NCI-H526 (cell line): Measurements from ENCODE around the gene SMIM10.
A peak's percentile ranks its signal among the peaks of the same experiment; 100 is the strongest.
"Not testable (repeated sequence)": the region's sequence is repeated elsewhere in the genome, so short reads cannot be mapped to it uniquely, and the experiment has no call there.

ENCODE experiments used
- DNase-seq, 2 experiments: peaks; one replicate each; lab custom pipeline; 2025; lab: John Stamatoyannopoulos, UW

SMIM10 gene

DNA sequence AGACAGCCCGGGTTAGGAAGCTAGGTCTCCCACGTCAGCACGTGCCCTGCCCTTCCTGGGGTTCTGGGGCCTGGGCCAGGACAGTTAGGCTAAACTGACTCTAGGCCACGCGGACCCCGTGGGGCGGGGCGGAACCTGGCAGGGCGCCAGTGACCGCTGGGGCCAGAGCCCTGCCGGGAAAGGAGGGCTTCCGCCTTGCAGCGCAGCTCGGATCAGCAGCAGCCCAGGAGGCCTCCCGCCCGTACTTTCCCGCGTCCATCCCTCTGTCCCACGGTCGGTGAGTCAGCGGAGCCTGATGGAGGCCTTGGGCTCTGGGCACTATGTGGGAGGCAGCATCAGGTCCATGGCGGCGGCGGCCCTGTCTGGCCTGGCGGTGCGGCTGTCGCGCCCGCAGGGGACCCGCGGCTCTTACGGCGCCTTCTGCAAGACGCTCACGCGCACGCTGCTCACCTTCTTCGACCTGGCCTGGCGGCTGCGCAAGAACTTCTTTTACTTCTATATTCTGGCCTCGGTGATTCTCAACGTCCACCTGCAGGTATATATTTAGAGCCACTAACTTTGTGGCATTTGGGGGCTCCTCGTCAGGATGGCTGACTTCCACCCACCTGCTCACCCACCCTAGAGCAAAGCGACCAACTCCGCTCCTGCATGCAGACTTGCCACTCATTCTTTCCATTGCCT, at the start of gene SMIM10:
Gene SMIM10, plus strand, starts transcription at position 191 of the 681 bp plus-strand sequence. Its CDS starts 105 bp downstream, at position 296.
- DNase-seq: peak in 1 of 2 experiments; percentile 48

DNA sequence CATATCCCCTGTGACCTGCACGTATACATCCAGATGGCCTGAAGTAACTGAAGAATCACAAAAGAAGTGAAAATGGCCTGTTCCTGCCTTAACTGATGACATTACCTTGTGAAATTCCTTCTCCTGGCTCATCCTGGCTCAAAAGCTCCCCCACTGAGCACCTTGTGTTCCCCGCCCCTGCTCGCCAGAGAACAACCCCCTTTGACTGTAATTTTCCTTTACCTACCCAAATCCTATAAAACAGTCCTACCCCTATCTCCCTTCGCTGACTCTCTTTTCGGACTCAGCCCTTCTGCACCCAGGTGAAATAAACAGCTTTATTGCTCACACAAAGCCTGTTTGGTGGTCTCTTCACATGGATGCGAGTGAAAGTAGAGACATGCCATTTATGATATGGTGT, 44.4 kb upstream of the SMIM10 start:
- DNase-seq: not testable (repeated sequence)

DNA sequence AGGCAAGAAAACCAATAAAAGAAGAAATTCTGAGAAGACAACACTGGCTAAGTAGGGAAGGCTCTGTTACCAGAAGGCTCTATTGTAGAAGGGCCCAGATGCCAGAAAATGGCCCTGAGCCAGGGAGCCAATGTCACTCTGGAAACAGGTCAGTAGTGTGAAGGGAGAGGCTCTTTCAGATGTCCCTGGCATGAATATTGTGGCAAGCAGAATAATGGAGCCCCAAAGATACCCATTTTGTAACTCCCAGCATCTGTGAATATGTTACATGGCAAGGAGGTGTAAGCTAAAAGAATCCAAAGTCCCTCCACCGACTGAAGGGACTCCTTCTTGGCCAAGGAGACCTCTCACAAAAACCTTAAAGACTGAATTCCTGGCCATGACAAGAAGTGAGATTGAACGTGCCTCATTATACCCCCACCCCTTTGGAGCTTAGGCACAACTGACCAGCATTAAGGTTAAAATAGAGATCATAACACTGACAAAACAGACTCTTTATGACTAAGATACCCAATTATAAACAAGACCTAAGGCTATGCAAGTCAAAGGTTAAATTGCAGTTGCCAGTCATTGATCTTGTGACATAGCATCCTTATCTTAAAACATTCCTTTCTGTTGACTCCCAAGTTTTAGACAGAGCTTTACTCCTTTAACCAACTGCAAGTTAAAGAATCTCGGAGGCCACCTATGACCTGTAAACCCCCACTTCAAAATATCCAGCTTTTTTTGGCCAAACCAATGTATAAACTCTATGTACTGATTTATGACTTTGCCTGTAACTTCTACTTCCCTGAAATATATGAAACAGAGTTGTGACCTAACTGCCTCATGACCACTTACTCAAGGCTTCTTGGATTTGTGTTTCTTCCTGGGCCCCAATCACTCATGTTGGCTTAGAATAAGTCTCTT, 42.2 kb upstream of the SMIM10 start:
- no peak for DNase-seq

DNA sequence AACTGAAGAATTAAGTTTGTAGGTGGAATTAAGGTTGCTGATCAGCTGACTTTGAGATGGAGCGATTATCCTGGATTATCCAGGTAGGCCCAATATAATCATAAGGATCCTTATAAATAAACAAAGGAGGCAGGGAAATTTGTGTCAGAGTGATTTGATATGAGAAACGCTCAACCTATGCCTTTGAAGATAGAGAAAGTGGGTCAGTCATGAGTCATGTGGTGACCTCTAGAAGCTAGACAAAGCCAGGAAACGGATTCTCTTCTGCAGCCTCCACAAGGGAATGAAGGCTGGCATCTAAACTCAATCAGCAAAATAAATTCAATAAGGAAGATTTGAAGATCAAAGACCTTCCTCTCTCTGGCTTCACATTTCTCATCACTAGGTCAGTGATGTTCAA, 41.5 kb upstream of the SMIM10 start:
- no peak for DNase-seq

DNA sequence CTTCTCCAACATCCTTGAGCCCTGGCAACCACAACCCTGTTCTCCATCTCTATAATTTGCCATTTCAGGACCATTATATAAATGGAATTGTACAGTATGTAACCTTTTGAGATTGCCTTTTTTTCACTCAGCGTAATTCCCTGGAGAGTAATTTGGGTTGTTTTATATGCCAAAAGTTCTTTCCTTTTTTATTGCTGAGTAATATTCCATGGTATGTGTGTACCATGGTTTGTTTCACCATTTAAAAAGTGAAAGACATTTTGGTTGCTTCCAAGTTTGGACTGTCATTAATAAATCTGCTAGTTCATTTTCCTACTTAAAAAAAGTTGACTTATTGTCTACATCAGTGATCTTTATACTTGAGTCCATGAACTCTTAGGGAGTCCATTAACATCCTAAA, 33.0 kb upstream of the SMIM10 start:
- no peak for DNase-seq

DNA sequence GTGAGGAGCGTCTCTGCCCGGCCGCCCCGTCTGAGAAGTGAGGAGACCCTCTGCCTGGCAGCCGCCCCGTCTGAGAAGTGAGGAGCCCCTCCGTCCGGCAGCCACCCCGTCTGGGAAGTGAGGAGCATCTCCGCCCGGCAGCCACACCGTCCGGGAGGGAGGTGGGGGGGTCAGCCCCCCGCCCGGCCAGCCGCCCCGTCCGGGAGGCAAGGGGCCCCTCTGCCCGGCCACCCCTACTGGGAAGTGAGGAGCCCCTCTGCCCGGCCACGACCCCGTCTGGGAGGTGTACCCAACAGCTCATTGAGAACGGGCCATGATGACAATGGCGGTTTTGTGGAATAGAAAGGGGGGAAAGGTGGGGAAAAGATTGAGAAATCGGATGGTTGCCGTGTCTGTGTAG, 30.4 kb upstream of the SMIM10 start:
- not testable (repeated sequence) for DNase-seq

DNA sequence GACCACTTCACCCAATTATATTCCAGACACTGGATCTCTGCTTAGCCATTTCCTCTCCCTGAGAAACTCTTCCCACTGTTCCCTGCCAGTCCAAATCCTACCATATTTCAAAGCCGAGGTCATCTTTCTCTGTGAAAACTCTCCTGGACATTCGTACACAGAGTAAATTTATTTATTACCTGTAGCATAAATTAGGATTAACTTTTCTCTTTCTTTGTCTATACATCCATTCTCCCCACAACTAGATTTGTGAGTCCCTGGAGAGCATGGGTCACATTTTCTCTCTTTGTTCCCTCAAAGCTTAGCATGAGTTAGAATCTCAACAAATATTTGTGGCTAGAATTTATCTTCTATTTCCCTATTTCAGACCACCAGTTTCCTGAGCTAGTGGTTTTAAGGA, 27.8 kb upstream of the SMIM10 start:
- DNase-seq: no peak

DNA sequence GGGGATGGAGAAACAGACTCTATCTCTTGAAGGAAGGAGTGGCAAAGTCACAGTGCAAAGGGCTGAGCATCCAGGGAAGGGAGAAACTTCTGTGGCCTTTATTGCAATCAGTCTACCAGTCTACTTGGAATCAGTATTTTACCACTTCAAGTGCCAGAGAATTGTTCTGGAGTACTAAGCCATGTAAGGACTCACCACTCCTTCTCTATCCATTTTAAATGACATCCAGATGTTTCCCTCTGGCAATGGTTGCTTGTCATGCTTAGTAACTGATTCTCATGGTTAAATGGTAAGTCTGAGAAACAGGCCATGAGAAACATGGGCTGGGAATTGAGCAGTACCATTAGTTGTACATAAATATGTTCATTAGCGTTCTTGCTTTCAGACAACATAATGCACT, 21.1 kb upstream of the SMIM10 start:
- no peak for DNase-seq

DNA sequence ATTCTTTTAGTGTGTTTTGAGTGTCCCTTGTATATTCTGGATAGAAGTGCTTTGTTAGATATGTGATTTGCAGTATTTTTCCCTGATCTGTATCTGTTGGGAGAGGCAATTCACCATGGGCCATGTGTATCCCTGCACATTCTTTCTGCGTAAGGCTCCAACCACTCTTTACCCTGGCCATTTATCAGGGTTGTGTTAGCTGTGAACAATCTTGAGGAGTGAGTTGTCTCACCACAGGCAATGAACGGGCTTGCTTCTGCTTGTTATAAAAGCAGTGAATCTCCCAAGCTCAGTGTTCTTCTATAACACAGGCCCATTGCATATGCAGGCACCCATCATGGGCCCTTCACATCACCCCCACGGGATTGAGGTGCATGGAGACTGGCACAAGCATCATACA, 18.9 kb upstream of the SMIM10 start:
- DNase-seq: no peak

DNA sequence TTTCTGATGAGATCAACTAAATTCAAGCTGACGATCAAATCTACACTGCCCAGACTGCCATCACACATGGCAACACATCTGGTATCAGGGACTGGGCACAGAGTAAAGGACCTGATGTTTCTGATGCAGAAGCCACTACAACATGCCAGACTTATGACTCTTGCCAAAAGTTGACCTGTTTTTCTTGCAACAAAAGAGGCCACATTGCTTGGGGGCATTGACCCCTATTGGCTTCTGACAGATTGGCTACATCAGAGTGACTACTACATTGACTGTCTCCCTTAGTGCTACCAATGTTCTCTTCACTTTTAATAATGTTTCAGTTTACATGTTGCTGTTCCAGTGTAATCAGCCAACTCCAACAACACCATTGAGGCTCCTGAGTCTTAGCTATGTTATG, 15.3 kb upstream of the SMIM10 start:
- DNase-seq: no peak

DNA sequence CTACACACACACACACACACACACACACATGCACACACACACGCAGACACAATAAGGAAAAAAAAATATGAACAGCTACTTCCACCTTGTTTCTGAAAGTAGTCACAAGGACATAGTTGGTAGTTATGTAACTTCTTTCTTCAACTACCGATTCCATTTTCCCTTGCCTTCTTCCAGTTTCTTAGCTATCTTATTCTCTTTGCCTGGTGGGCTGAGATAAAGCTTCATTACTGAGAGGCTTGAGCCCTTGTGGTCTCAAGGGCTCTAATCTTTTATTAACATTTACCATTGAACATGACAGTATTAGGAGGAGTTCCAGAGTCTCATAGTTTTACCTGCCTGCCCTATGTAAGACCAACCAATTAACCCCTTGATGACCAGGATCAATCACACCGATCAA, 8.9 kb upstream of the SMIM10 start:
- no peak for DNase-seq

DNA sequence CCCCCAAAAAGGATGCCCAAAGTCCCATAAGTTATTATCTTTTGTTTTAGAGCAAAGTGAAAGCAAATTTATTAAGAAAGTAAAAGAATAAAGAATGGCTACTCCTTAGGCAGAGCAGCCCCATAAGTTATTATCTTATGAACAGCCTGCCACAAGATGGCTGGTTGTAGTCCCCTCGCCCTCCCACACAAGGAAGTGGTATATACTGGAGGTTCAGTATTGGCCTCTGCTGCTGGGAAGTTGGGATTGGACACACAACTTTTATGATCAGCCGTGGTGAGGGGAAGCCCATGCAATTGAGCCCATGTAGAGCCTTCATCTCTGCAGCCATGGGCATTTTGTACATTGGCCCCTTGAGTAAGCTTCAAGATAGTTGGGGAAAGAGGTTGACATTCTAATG, 8.0 kb upstream of the SMIM10 start:
- no peak for DNase-seq

DNA sequence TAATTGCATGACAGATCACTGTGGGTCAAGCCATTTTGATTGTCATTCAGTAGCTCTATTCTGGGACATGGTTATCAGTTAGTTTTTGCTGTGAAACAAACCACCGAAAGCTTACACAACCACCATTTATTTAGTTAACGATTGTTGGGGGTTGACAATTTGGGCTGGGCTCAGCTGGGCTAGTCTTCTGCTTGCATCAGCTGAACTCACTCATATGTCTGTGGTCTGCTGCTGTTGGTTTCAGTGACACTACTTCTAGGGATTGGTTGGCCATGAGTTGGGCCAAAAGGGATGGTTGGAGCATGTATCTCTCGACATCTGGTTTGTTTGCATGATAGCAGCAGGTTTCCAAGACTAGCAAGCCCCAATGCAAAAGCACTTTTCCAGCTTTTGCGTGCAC, 5.3 kb upstream of the SMIM10 start:
- DNase-seq: no peak

DNA sequence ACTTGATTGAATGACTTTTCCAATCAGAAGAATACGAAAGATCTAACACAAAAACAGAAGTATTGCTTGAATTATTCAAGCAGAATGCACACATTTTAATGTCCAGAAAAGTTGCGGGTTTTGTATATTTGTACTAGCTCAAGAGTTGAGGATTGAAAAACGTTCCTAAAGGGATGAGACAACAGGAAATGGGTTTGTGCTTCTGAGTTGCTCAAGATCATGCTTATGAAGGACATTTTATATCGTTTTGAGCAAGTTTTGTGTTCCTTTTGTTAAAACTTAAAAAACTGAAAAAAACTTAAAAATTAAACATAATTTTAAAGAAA, 353 bp upstream of the SMIM10 start:
- no peak for DNase-seq

DNA sequence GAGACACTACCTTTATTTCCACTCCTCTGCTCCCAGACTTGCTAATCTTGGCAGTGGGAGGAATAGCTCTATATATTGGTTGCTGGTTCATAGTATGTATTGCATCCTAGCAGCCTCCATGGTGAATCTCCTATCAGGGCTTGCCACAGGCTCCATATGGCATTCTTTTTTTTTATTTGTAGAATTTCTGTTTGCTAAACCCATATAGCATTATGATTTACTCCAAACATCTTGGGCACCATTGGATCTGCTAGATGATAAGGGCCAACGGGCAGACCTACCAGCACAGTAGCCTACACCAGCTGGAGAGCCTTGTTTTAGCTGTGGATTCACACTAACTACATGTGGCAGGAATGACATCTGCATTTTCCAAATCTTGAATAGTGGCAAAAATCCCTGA, 6.9 kb downstream of the SMIM10 start:
- DNase-seq: no peak

DNA sequence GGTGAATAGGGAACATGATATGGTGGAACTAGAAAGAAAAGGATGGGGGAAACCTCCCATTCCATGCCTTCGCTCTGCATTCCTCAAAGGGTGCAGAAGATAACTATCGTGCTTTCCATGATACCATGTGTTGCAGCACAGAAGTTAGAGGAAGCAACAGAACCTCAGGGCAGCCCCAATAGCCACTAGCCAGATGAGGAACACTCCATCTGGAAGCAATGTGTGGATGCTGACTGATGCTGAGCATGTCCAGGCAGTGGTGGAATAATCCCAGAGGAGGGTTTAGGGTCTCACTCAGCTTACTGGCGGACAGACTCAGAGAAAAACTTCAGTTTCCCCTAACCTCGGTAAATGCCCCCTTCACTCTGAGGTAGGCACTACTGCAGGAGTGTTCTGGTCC, 7.5 kb downstream of the SMIM10 start:
- no peak for DNase-seq

DNA sequence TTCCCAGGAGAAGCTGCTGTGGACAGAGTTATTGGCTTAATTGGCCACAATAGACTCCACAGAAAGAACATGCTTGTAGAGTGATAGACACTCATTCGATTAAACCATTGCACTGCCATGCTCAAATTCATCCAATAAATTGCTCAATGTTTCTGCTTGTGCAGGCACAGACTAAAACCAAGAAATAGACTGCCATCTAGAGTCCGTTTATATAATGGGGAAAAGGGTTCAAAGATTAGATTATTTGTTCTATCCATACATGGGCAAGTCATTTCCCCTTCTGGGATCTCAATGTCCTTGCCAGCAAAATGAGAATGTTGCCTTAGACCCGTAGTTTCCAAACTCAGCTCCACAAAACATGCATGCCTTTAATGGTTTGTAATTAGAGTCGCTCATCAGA, 8.7 kb downstream of the SMIM10 start:
- DNase-seq: peak in 1 of 2 experiments; percentile 44

DNA sequence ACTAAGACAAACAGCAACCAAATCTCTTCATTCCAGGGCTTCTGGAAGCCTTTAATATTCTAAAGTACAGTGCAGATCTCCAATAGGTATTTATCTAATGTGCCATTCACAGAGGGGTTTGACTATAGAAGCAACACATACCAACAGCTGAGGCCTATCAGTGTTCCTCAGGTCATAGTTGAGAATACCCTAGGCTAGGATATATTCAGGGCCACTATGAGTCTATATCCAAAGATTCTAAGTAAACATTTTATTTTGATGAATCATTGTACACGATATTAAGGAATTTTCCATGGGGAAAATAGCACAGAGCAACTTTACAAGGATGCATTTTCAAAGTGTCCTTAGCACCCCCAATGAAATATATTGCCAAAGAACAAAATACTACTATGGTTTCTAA, 9.7 kb downstream of the SMIM10 start:
- no peak for DNase-seq

DNA sequence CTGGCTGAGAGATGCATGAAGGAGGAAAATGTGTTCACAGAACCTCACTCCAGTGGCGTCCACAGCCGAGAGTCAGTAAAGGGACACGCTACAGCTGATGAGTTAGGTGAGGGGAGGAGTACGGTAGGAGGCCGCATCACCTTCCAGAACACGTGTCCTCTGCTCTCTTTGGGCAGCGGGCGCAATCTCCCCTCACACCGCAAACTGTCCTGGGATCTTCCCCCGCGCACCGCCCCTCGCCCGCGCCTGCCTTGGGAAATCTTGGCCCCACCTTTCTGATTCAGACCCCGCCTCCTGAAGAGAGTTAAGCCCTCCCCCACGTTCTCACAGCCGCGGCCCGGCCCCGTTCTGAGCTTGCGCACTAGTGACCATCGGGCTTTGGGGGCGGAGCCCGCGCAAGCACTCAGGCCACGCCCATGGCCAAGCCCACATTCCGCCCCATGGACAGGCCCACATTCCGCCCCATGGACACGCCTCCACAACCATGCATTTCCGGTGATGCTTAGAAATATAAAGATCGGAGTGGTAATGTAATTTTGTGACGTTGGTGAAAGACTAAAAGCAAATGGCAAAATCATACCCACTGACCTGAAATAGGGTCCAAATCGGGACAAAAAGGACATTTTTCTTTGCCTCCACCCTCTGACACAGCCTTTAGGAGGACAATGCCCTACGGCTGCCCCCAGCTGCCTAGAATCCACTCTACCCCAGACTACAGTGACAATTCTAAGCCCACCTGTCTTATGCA, 13.3 kb downstream of the SMIM10 start:
- peak; percentile 60 to 94 for DNase-seq

DNA sequence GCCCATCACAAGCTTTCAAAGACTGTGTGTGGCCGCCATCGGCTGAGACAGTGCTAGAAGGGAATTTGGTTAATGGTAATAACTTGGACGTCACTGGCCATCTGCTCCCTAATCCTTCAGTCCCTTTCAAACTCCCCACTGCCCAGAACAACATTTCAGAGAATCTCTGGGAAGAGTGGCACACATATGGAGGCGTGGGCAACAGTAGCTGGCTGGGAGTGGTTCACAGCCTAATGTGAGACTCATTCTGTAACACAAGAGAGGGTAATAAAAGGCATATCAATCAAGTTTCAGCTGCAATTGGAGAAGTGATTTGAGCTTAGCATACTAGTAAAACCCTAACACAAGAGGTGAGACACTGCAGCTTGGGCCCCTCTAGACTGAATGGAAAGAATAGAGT, 15.4 kb downstream of the SMIM10 start:
- DNase-seq: no peak

DNA sequence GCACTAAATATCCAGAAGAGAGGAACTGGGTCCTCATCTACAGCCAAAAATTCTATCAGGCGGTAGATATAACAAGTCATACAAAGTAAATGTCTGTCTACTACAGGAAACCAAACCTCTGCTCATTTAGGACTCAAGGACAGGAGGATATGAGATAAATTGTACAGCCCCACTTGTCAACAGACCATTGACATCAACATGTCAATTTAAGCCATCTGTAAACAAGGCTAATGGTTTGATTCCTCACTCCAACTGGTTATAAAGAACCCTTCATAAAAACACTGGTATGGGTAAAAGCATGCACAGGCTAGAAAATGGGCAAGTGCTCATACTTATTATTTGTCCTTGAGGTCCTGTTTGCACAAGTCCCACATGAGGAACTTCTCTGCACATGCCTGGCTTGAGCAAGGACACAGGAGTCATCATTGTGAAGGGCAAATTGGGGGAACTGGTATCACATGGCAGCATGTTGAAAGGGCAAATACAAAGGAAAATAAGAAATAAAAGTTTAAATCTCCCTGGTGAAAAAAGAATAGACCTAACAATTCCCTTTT, 18.3 kb downstream of the SMIM10 start:
- DNase-seq: no peak

DNA sequence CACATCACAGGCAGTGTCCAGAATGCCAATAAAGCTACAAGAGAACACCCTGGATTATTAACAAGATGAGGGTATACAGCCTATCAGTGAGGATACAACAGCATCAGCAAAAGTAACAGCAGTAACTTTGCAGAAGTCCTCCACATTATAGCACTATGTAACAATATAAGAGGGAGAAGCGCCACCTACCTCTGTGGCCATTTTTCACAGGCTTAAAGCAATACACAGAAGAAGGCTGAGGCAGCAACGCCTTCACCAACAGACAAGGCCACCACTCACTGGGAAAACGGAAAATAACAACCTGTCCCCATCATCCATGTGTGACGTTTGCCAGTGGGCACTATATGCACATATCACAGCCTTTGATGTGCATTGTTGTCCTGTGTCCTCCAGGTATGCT, 19.0 kb downstream of the SMIM10 start:
- DNase-seq: no peak

DNA sequence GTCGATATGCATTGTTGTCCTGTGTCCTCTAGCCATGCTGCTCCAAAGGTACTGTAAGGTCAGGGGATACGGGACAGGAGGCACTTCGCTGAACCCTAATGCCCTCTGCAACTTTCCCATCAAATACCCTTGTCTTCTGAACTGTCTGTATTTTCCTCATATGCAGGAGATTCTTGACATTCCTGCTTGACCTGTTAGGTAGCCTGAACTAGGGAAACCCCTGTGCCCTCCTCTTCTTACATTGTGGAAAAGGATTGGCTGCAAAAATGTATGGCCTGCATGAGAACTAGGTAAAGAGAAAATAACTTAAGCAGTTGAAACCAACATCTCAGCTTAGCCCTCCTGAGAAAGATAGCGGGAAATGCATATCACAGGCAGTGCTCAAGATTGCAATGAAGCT, 20.1 kb downstream of the SMIM10 start:
- no peak for DNase-seq
